MV-4-11 (cell line): ENCODE data around the gene HMGCLL1.

Experiments
- DNase-seq: peaks from one replicate; lab custom pipeline; 2025; lab: John Stamatoyannopoulos, UW

HMGCLL1 gene

DNA sequence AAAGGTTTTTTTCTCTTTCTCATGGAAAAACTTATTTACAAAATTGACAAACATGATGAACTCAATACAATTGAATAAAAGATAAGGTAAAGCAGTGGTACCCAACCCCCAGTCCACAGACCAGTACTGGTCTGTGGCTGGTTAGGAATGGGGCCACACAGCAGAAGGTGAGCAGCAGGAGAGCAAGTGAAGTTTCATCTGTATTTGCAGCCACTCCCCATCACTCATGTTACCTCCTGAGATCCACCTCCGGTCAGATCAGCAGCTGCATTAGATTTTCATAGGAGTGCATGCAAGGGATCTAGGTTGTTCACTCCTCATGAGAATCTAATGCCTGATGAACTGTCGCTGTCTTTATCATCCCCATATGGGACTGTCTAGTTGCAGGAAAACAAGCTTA is 47.5 kb downstream of the HMGCLL1 start:
- no peak for DNase-seq

DNA sequence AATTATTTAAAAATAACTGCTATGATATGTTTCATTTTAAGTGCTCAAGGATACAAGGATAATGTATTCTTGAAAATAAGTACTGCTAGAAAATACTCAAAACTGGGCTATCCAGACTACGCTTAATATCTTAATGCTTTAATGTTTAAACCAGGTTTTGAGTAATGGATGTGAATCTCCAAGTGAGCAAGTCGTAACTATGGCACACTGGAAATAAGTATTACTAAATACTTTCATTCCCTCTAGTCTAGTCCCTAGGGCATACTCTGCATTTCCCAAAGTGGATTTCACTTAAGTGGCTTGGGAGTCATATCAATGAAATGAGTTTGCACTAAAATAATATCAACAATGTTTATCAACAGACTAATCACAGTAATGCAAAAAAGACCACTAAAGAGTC is 48.1 kb downstream of the HMGCLL1 start:
- DNase-seq: no peak

DNA sequence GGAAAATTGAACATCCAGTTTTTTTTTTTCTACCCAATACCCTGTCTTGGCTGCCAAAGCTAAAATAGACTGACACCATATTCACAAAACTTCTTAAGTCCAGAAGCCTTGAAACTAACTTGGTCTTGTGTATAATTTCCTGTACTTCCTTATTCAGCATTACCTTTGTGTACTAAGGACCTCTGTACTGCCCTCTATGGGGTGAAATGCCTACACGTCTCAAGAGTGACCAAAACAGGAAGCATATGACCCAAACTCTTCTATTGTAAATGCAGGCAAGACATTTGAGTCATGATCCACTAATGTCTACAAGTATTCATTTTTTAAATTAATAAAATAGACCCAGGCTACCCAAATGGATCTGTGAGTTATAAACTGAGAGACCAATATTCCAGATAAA is 50.4 kb downstream of the HMGCLL1 start:
- DNase-seq: peak; percentile 72

DNA sequence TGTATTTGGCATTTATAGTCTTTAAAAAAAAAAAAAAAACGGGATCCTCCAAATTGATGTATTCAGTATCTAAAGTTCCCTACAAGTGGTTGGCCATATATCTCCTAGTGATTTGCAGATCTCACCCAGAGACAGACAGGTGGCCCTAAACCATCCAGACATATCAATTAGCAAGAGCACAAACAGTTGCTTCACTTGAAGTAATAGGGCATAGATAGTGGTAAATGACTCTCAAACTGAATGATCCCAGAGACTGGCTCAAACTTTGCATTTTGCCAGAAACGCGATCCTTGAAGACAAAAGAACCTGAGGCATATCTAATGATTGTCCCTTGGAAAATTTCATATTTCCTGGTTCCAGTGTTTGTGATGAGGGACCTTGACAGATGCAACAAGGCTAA is 54.6 kb downstream of the HMGCLL1 start:
- DNase-seq: no peak

DNA sequence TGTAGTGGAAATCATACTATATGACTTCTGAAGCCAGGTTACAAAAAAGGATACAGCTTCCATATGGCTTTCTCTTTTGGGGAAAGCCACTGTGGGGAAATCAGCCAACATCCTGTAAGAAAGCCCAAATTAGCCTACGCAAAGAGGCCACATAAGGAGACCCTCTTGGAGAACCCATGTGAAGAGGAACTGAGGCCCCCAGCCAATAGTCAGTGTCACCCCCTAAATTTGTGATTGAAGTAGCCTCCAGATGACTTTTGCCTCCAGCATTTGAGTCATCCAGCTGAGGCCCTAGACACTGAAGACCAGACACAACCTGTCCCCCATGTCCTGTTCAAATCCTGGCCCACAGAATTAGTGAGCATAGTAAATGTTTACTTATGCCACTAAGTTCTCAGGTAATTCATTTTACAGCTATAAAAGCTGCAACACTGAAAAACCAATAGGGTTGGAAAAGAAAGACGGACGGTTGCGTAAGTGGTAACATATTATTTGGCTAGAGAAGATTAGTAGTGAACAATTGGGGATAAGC is 60.4 kb downstream of the HMGCLL1 start:
- no peak for DNase-seq

DNA sequence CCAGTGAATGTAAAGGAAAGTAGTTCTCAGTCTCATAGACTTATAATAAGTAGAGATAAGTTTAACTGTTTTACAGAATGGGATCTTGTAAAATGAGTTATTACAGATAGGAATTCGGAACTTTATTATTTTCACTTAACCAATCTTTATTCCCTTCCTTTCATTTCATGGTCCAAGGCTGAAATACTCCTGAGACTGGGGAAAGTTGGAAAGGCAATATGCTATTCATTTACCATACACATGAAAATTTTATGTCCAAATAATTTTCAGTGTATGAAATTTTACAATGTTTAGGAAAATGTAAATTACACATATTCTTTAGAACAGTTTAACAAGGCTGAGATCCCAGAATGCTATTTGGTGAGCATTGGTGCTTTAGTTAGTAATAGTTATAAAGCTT is 62.3 kb downstream of the HMGCLL1 start:
- DNase-seq: no peak

DNA sequence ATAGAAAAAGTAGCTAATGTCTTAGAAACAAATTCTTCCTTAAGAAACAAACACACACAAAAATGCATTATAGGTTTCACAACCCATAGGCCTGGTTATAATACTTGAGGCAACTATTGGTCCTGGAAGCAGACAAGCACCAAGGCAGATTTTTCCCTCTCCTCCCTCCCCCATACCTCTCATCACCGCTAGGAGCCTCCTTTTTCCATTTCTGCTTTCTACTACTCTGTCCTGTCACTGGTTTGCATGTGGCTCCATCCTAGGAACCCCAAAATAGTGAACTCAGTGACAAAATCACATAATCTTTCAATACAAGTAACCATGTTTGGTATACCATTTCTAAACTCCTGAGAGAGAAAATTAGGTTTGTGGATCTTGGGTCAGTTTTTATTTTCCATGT is 66.1 kb downstream of the HMGCLL1 start:
- no peak for DNase-seq

DNA sequence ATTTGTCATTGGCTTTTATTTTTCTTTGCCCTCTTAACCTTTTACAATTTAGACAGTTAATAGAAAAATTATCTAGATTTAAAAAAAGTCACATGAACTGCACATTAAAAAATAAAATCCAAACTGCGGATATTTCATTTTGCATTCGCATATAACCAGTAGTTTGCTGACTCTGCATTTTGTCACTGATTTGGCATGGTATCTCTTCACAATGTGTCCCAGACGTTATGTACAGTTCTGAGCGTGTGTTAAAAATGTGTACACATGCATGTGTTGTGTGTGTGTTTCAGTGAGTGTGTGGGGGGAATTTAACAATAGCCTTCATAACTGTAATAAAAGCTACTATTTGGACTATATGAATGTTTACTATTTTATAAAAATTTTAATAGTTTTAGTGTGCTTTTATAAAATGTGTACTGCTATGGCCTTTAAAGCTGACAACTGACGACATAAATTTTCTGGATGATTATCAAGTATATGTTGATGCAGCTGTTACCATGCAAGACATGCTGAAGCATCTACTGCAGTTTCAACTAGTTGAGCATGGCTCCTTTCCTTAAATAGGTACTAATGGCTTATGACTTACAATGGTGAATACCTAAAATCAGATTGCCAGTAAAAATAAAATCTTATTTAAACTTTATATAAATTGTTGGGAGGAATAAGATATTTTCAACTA is 67.7 kb downstream of the HMGCLL1 start:
- no peak for DNase-seq

DNA sequence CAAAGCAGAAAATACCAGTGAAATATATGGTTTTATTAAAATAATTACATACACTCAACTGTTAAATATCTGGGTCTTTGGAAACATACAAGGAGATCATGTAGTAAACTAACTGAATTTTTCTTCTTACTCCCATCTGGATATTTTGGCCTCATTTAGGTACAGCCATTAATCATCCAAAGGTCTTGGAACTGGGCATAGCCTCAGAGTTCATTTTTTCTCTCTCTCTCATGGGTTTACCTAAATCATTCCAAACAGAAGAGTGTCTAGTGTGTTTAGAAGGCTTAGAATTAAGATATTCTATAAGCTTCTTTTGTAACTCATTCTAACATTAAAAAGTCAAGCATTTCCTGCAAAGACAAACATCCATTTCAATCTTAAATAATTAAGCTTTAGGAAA is 79.4 kb downstream of the HMGCLL1 start:
- no peak for DNase-seq

DNA sequence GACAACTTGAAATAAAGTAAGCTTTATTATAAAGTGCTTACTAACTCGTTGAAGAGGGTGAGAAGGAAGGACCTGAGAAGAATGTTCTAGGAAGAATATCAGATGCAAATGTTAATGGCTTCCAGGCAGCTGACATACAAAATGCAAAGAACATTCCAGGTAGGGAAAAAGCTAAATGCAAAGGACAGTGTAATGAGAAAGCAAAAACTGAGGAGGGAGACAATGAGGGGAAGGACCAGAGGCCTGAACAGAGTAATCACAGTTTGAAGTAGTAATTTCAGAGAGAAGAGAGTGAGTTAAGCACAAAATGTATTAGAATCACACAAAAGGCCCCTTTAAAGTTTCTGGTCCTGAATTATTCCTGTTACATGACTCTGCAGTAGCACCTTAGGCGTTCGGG is 81.3 kb downstream of the HMGCLL1 start:
- no peak for DNase-seq

DNA sequence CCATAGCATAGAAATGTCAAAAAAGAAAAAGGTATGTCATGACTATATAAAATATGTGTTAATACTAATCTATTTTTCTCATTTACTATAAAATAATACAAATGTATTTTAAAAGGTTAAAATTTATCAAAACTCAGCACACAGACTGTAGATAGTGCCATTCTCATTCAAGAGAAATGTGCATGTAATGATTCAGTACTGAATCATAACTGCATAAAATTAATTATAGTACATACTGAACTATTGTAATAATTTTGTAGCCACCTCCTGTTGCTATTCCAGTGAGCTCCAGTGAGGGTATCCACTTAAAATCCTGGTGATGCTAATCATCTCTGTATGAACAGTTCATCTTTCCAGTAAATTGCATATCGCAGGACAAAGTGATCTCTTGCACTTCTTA is 82.8 kb downstream of the HMGCLL1 start:
- no peak for DNase-seq

DNA sequence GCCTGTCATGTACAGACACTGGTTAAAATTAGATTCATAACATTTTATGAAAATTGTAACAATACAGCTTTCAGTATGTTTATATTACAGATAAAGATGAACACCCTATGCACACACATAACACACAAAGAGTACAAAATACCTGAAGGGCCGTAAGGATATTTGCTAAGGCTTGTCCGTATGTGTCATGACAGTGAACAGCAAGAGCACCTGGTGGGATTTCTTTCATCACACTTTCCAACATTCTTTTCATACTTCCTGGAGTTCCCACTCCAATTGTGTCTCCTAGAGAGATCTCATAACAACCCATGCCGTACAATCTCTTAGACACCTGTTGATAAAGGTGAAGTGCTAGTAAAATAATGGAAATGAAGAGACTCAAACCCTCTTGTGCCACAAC is 83.7 kb downstream of the HMGCLL1 start:
- DNase-seq: no peak

DNA sequence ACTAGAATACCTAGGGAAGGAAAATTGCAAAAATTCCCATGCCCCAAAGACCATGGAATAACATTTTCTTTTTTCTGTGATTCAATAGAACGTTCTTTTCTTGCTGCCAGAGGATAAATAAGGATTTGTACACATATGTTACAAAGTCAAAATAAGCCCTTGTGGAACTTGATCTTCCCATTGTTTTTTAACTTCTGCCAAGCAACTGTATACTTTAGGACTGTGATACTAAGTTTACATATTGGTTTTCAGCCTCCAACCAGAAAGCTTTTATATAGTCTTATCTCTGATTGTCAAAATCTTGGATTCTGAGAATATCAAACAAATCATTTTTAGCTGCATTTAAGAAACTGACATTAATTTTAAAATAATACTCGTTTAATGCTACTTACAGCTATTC is 84.6 kb downstream of the HMGCLL1 start:
- DNase-seq: no peak

DNA sequence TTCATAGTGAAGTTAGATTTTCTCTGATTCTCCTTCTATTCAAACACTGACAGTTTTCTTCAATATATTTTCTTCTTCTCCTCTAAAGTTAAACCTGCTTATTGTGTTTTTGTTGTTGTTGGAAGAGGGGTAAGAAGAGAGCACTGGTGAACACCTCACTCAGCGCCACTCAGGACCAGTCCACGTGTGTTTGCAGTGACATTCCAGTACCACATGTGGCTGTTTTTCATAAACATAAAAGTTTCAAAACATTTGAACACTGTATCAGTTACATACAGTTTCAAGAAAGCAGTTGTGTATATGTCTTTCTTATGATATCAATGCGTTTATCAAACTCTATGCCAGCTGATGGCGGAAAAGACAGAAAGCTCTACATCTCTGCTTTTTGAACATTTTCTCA is 86.7 kb downstream of the HMGCLL1 start:
- DNase-seq: no peak

DNA sequence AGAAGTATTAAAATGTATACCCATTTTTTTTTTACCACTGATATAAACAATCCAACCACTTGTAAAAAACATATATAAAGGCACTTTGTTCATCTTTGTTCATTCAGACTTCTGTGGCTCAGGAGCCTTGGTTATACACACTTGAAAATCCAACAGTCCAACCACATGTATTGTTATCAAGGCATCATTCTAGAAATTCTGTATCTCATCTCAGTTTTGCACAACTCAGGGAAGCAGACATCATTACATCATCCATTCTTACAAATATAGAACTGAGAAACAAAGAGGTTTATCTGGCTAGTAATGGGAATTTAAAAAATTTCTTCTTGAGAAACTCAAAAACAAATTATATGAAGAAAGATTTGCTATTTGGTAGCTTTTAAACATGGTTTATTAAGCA is 88.1 kb downstream of the HMGCLL1 start:
- no peak for DNase-seq

DNA sequence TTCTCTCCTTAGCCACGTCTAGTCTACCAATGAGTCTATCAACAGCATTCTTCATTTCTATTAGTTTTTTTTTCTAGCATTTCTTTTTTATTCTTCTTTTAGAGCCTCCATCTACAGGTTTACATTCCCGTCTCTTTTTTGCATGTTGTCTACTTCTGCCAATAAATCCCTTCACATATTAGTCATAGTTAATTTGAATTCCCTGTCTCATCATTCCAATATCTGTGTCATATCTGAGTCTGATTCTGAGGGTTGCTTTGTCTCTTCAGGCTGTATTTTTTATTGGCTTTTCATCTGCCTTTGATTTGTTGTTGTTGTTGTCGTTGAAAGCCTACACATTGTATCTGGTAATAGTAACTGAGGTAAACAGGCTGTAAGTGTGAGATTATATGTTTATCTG is 104.6 kb downstream of the HMGCLL1 start:
- DNase-seq: no peak

DNA sequence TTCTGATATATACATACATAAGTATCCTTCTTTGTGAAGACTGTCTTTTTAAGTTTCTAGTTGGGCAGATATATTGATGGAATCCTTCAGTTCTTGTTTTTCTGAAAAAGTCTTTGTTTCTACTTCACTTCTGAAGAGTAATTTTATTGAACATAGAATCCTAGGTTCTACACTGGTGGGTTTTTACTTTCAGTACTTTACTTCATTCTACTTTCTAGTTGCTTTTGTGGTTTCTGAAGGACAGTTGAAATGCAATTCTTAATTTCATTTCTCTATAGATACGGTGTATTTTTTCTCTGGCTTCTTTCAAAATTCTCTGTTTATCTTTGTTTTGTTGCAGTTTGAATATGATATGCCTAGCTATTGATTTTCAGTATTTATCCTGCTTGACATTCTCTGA is 105.3 kb downstream of the HMGCLL1 start:
- no peak for DNase-seq

DNA sequence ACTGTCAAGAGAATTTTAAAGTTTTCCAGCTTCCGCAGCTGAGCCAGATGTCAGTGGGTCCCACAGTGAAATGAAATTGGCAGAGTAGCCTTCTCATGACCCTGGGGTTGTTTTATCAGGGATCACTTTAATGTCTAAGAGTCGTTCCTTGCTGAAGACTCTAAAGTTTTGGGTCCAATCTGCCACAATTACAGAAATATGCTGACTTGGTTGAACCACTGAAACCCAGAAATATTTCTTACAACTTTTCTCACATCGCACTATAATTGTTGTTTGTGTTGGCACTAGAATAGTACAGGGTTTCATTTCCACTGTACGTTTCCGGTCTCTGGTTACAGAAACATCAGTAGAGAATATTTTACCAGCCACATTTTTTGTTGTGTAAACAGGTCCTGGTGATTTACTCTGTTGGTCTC is 109.0 kb downstream of the HMGCLL1 start:
- no peak for DNase-seq

DNA sequence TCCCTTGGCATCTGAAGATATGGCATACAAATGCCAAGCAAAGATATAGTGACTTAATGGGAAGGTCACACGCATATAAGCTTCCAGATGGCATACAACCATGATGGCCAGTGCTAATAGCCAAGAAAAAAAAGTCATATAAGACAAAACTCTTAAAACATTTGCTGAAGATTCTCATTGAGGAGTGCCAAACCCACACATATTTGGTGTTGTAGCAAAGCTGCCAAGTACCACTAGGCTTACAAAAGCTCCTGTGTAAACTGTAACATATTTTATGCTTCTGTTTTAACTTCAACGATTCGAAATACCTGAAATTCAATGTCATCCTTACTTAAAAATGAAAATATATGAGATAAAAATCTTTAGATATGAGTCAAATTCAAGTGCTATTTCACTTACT is 123.0 kb downstream of the HMGCLL1 start:
- no peak for DNase-seq

DNA sequence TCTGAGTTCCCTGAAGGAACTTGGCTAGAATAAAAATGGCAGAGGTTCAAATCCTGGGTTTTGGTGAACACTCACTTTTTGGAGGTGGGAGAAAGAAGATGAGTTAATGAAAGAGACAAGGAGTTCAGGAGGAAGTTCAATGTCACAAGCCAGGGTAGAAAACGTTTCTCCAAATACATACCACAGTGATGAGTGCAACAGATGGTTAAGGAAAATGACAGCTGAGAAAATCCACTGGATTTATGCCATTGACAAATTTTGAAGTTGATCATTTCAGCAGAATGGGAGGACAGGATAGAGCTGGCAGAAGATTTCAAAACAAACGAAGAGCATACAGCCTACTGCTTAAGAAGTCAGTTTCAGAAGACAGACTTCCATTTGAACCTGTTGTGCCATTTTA is 129.0 kb downstream of the HMGCLL1 start:
- DNase-seq: no peak

DNA sequence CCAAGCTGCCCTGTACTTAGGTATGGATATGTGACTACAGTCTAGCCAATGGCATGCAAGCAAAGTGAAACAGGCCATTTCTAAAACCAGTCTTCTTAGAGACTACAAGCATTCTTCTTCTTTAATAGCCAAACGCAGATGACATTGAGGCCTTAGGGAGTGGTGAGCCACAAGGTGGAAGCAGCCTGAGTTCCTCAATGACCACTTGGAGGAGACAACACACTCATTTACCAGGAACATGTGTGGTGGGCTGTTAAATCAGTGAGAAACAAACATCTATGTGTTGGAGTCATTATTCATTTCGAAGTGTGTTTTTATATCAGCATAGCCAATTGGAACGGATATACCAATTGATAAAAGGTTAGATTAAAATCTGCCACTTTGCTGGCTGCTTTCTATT is 129.8 kb downstream of the HMGCLL1 start:
- no peak for DNase-seq

DNA sequence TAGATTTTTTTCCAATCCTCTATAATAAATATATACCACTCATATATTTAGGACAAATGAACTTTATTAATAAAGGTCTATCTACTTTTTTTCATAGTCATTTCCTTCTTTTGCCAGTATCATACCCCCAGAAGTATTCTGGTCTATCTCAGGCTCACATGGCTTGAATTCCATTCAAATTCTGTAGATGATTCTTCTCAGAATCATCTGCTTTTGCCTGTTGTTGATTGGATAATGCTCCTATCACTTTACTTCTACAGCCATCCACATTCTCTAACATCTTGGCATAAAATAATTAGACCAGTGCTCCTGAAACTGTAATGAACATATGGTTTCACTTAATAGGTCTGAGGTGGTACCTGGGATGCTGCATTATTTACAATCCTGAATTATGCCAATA is 130.5 kb downstream of the HMGCLL1 start:
- no peak for DNase-seq

DNA sequence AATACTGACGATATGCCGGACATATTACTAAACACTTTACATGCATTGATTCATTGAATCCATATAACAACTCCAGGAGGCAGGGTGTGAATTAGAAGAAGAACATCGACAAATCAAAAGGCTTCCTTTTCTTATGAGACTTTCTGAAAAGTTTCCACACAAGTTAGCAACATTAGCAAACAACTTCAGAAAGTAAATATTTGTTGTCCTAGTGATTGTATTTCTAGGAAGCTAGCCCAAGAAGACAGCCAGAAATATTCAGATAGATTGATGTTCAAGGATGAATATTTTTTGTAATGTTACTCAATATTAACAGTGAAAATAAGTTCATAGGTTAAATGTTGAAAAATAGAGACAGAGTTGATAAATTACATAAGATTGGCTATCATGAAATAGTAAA is 131.1 kb downstream of the HMGCLL1 start:
- DNase-seq: no peak

DNA sequence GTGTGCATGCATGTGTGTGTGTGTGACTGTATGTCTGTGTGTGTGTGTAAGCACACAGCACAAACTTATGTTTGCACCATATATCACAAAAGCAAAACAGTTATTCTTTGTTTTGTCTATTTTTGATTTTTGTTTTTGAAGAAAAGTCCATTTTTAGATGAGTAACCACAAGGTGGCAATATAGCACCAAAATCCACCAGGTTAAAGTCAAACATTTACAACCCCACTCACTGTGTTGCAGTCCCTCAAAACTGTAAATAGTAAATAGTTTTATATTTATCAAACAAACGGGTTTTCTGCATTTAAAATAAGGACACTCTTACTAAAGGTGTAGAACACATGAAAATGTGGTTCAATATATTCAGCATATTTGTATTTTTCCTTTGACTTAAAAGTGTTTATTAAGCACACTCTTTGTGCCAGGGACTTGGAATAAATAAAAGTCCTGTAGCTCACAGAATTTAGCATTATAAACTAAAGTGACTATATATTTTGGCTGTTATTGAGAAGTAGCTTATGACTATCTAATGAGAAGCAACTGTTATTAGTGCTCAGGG is 133.3 kb downstream of the HMGCLL1 start:
- DNase-seq: no peak
